Measurements from ENCODE around the gene SHISA3. TPM values are rescaled to one million over a fixed set of nuclear protein-coding genes. Genes with fewer than 3 reads are reported as not detected.
A peak's percentile ranks its signal among the peaks of the same experiment; 100 is the strongest.

SHISA3 gene
- total and polyA plus RNA-seq, 2 experiments from 2014 or later: 0.26 to 0.65 TPM

DNA sequence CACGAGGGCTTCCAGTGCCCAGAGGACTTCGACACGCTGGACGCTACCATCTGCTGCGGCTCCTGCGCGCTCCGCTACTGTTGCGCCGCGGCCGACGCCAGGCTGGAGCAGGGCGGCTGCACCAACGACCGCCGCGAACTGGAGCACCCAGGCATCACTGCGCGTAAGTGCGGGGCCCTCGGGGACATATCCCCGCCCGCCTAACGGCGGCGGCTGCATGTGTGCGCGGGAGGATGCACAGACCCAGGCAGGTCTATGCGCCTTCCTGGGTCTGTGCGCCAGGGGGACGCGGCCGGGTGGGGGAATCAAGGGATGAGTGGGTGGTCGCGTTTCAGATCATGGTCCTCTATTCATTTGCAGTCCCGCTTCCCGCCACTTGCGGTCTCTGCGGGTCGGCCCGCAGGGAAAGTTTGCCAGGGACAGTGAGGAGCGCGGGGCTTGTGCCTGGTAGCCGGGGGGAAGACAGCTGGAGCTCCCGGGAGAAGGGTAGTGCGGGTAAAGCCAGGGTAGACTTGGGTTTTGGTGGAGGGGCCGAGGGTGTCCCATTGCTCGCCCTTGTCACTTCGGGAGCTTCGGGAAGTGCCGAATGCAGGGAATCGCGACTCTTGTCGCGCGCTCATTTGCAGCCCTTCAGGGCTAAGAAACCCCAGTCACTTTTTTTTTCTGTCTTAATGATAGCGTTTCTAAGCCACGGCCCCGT lies 1.0 kb downstream of the SHISA3 start:
- WGBS, 2 experiments (ENCODE audit: low coverage in 1 of 2, low lambda C conversion rate in 2 of 2, missing lambda C conversion rate in 2 of 2): 8 to 11% methylated on average over 45 to 59 of the region's 60 CpGs
- peak; percentile 32 for DNase-seq
- no peaks in the 10 kb centered on the region for H3K79me2 ChIP-seq (ENCODE audit: insufficient read depth)
- H3F3A ChIP-seq (ENCODE audit: insufficient read depth): no peaks in the 10 kb centered on the region
- no peaks in the 10 kb centered on the region for H3K36me3 ChIP-seq (ENCODE audit: low read depth)
- H4K20me1 ChIP-seq (ENCODE audit: insufficient read depth): no peaks in the 10 kb centered on the region
- no peak overlapping the region for H2AFZ ChIP-seq
- no peaks in the 10 kb centered on the region for H3K9me3 ChIP-seq (ENCODE audit: low read depth)
- H3K4me1 ChIP-seq (ENCODE audit: insufficient read depth): no peaks in the 10 kb centered on the region
- no peak overlapping the region for H3K9ac ChIP-seq
- no peak overlapping the region for H3K27ac ChIP-seq
- H3K4me2 ChIP-seq (ENCODE audit: unreplicated experiment): peak overlapping the region; percentile 42
- H3K4me3 ChIP-seq: peak overlapping the region; percentile 56
- TF ChIP-seq EZH2 (IDR thresholded peaks at IDR 0.05; ENCODE audit: insufficient read depth, poor library complexity, severe bottlenecking): no peak
- no peak for TF ChIP-seq EZH2phosphoT487 (IDR thresholded peaks at IDR 0.05; ENCODE audit: insufficient read depth, low read depth)
- H3K9me2 ChIP-seq (ENCODE audit: insufficient read depth): no peaks in the 10 kb centered on the region
- in situ Hi-C loops (cut with MboI): no loop called here
- peaks cover 71% of the 10 kb centered on the region for H3K27me3 ChIP-seq (replicated peaks; ENCODE audit: insufficient read depth)

GRCh38 chr4:42398871-42399331 lies 1.6 kb downstream of the SHISA3 start:
- Histone ChIP-seq H4K20me1 (ENCODE audit: insufficient read depth) (no peaks in the 10 kb centered on the region), H3K27me3 (replicated peaks; ENCODE audit: insufficient read depth) (peaks cover 72% of the 10 kb centered on the region), H3K27ac (no peak overlapping the region), H3K4me1 (ENCODE audit: insufficient read depth) (no peaks in the 10 kb centered on the region), H3K36me3 (ENCODE audit: low read depth) (no peaks in the 10 kb centered on the region), H3K79me2 (ENCODE audit: insufficient read depth) (no peaks in the 10 kb centered on the region), H3F3A (ENCODE audit: insufficient read depth) (no peaks in the 10 kb centered on the region), H3K4me2 (ENCODE audit: unreplicated experiment) (no peak overlapping the region), H3K9ac (no peak overlapping the region), H3K4me3 (no peak overlapping the region), H3K9me2 (ENCODE audit: insufficient read depth) (no peaks in the 10 kb centered on the region), H2AFZ (no peak overlapping the region), H3K9me3 (ENCODE audit: low read depth) (no peaks in the 10 kb centered on the region)
- WGBS, 2 experiments (ENCODE audit: low coverage in 1 of 2, low lambda C conversion rate in 2 of 2, missing lambda C conversion rate in 2 of 2): 45 to 46% methylated on average over 24 of the region's 24 CpGs
- no peak for DNase-seq
- TF ChIP-seq EZH2phosphoT487 (IDR thresholded peaks at IDR 0.05; ENCODE audit: insufficient read depth, low read depth) (no peak), EZH2 (IDR thresholded peaks at IDR 0.05; ENCODE audit: insufficient read depth, poor library complexity, severe bottlenecking) (no peak)
- in situ Hi-C loops (cut with MboI): no loop called here

- Histone ChIP-seq H3K27me3 (replicated peaks; ENCODE audit: insufficient read depth) (peaks cover 77% of the 10 kb centered on the region), H3K9ac (no peak overlapping the region), H2AFZ (no peak overlapping the region), H3K4me2 (ENCODE audit: unreplicated experiment) (no peak overlapping the region), H3K4me1 (ENCODE audit: insufficient read depth) (no peaks in the 10 kb centered on the region), H3F3A (ENCODE audit: insufficient read depth) (no peaks in the 10 kb centered on the region), H3K36me3 (ENCODE audit: low read depth) (no peaks in the 10 kb centered on the region), H4K20me1 (ENCODE audit: insufficient read depth) (no peaks in the 10 kb centered on the region), H3K9me2 (ENCODE audit: insufficient read depth) (no peaks in the 10 kb centered on the region), H3K79me2 (ENCODE audit: insufficient read depth) (no peaks in the 10 kb centered on the region), H3K9me3 (ENCODE audit: low read depth) (no peaks in the 10 kb centered on the region), H3K4me3 (no peak overlapping the region), H3K27ac (no peak overlapping the region)
- no peak for TF ChIP-seq EZH2 (IDR thresholded peaks at IDR 0.05; ENCODE audit: insufficient read depth, poor library complexity, severe bottlenecking)
- no peak for TF ChIP-seq EZH2phosphoT487 (IDR thresholded peaks at IDR 0.05; ENCODE audit: insufficient read depth, low read depth)
- no peak for DNase-seq
- 61 to 67% methylated on average over 10 of the region's 10 CpGs for WGBS, 2 experiments (ENCODE audit: low coverage in 1 of 2, low lambda C conversion rate in 2 of 2, missing lambda C conversion rate in 2 of 2)
- in situ Hi-C loops (cut with MboI): no loop called here
Observed at GRCh38 chr4:42399393-42399792, 2.1 kb downstream of the SHISA3 start.

- H2AFZ ChIP-seq: no peak overlapping the region
- no peaks in the 10 kb centered on the region for H3F3A ChIP-seq (ENCODE audit: insufficient read depth)
- H3K4me3 ChIP-seq: no peak overlapping the region
- WGBS, 2 experiments (ENCODE audit: low coverage in 1 of 2, low lambda C conversion rate in 2 of 2, missing lambda C conversion rate in 2 of 2): 54 to 61% methylated on average over 9 of the region's 9 CpGs
- in situ Hi-C loops (cut with MboI): no loop called here
- H3K27me3 ChIP-seq (replicated peaks; ENCODE audit: insufficient read depth): peaks cover 66% of the 10 kb centered on the region
- no peaks in the 10 kb centered on the region for H3K9me3 ChIP-seq (ENCODE audit: low read depth)
- H3K27ac ChIP-seq: no peak overlapping the region
- TF ChIP-seq EZH2phosphoT487 (IDR thresholded peaks at IDR 0.05; ENCODE audit: insufficient read depth, low read depth) (no peak), EZH2 (IDR thresholded peaks at IDR 0.05; ENCODE audit: insufficient read depth, poor library complexity, severe bottlenecking) (no peak)
- no peak for DNase-seq
- no peak overlapping the region for H3K4me2 ChIP-seq (ENCODE audit: unreplicated experiment)
- no peaks in the 10 kb centered on the region for H3K79me2 ChIP-seq (ENCODE audit: insufficient read depth)
- H3K9me2 ChIP-seq (ENCODE audit: insufficient read depth): no peaks in the 10 kb centered on the region
- no peaks in the 10 kb centered on the region for H4K20me1 ChIP-seq (ENCODE audit: insufficient read depth)
- no peaks in the 10 kb centered on the region for H3K4me1 ChIP-seq (ENCODE audit: insufficient read depth)
- H3K9ac ChIP-seq: no peak overlapping the region
- H3K36me3 ChIP-seq (ENCODE audit: low read depth): no peaks in the 10 kb centered on the region
Observed at GRCh38 chr4:42401171-42401570, 3.9 kb downstream of the SHISA3 start.
